HG02885 (cell line): Measurements from ENCODE around the gene METTL4.

Experiments
- ATAC-seq: cut with Tn5 transposase; IDR thresholded peaks from one replicate; pipeline ENCODE4 v1.9.1; 2021; ENCODE audit warnings: mild to moderate bottlenecking; ENCODE audit not compliant: unreplicated experiment, poor library complexity

The METTL4 gene

GRCh38 chr18:2568605-2569004 is 2.7 kb downstream of the METTL4 start:
- ATAC-seq = no peak

- no peak for ATAC-seq
Measured at GRCh38 chr18:2568129-2568528, 3.2 kb downstream of the METTL4 start.

- ATAC-seq = no peak
Measured at GRCh38 chr18:2564373-2564772, 6.9 kb downstream of the METTL4 start.

- ATAC-seq = no peak
Measured at GRCh38 chr18:2559249-2559648, 12.1 kb downstream of the METTL4 start.

- no peak for ATAC-seq
Measured at GRCh38 chr18:2557536-2557935, 13.8 kb downstream of the METTL4 start.

- ATAC-seq = no peak
Measured at GRCh38 chr18:2555895-2556294, 15.4 kb downstream of the METTL4 start.

GRCh38 chr18:2554696-2555095 is 16.6 kb downstream of the METTL4 start:
- ATAC-seq = no peak

- ATAC-seq = no peak
Measured at GRCh38 chr18:2551425-2551824, 19.9 kb downstream of the METTL4 start.

GRCh38 chr18:2549462-2549861 is 21.8 kb downstream of the METTL4 start:
- no peak for ATAC-seq

GRCh38 chr18:2547477-2548087 is 23.7 kb downstream of the METTL4 start:
- peak; percentile 83 for ATAC-seq

- no peak for ATAC-seq
Measured at GRCh38 chr18:2545155-2545554, 26.1 kb downstream of the METTL4 start.

GRCh38 chr18:2541925-2542563 is 29.3 kb downstream of the METTL4 start:
- ATAC-seq = peak; percentile 88

GRCh38 chr18:2540575-2540974 is 30.7 kb downstream of the METTL4 start:
- no peak for ATAC-seq

GRCh38 chr18:2538844-2539243 is 32.5 kb downstream of the METTL4 start:
- ATAC-seq = no peak

GRCh38 chr18:2538236-2538635 is 33.1 kb downstream of the METTL4 start:
- no peak for ATAC-seq

GRCh38 chr18:2537296-2537695 is 34.0 kb downstream of the METTL4 start:
- ATAC-seq = no peak

GRCh38 chr18:2536493-2536892 is 34.8 kb downstream of the METTL4 start:
- ATAC-seq = no peak

GRCh38 chr18:2536063-2536462 is 35.2 kb downstream of the METTL4 start:
- no peak for ATAC-seq

GRCh38 chr18:2535419-2535910 is 35.8 kb downstream of the METTL4 start:
- ATAC-seq = no peak

GRCh38 chr18:2534906-2535305 is 36.4 kb downstream of the METTL4 start:
- ATAC-seq = no peak

GRCh38 chr18:2532797-2533196 is 38.5 kb downstream of the METTL4 start:
- no peak for ATAC-seq

GRCh38 chr18:2531751-2532150 is 39.6 kb downstream of the METTL4 start:
- ATAC-seq = no peak
